A549 (cell line): ENCODE results near the gene STAC. TPM values are rescaled to one million over a fixed set of nuclear protein-coding genes. Genes with fewer than 3 reads are reported as not detected.

ENCODE experiments used
- ATAC-seq, 2 experiments: fragments of 200-7000 bp in 1 of 2; fragments of >200 bp in 1 of 2; cut with Nextera tagmentation in 1 of 2; cut with Tn5 transposase in 1 of 2; 3 replicates each; pipeline versions ENCODE4 v1.8.0 to v1.9.1; 2018 to 2020; ENCODE audit warnings: mild to moderate bottlenecking in 1 of 2, moderate library complexity in 1 of 2
- CTCF ChIA-PET: fragments of 300-600 bp; sonication (Branson Sonifier 250); formaldehyde crosslinking; extraction: SDS; loops from one replicate; lab custom pipeline; 2021; ENCODE audit warnings: antibody characterized with exemption, inconsistent platforms; lab: Yijun Ruan, JAX
- POLR2A ChIA-PET: fragments of 350-600 bp; formaldehyde crosslinking; extraction: SDS; loops from one replicate; lab custom pipeline; 2021; ENCODE audit warnings: antibody characterized with exemption, inconsistent platforms; lab: Yijun Ruan, JAX
- DNase-seq, 2 experiments: peaks; one replicate each; pipeline versions ENCODE4 v3.0.0 to v3.0.0-alpha.2; 2011 to 2016; ENCODE audit warnings: low read depth in 1 of 2, low spot score in 1 of 2
- FAIRE-seq: peaks from 2 replicates; lab custom pipeline; 2011; peaks lifted over from hg19 to GRCh38; lab: Jason Lieb, UNC
- H3K27ac ChIP-seq, 2 experiments: fragments of >200 bp; sonication (Bioruptor Twin); formaldehyde crosslinking; 3 replicates each; pipeline ENCODE4 v1.5.1; 2016 to 2017
- H3K4me1 ChIP-seq: fragments of >200 bp; sonication (Bioruptor Twin); formaldehyde crosslinking; 3 replicates; pipeline ENCODE4 v1.6.1; 2016
- H3K4me2 ChIP-seq: fragments of >200 bp; sonication (Bioruptor Twin); formaldehyde crosslinking; 3 replicates; pipeline ENCODE4 v1.6.1; 2016
- H3K4me3 ChIP-seq: fragments of >200 bp; sonication (Bioruptor Twin); formaldehyde crosslinking; 3 replicates; pipeline ENCODE4 v1.5.1; 2016
- H3K9me3 ChIP-seq: fragments of >200 bp; sonication (Bioruptor Twin); formaldehyde crosslinking; 3 replicates; pipeline ENCODE4 v1.6.1; 2016
- BHLHE40 ChIP-seq: IDR thresholded peaks from 2 replicates; pipeline ENCODE4 v1.6.1; 2012; ENCODE audit warnings: low read depth, low read length, inconsistent platforms
- CHD4 ChIP-seq: fragments of 200-600 bp; sonication (generic); IDR thresholded peaks from 2 replicates; pipeline ENCODE4 v1.6.1; 2016; ENCODE audit warnings: antibody characterized with exemption, mild to moderate bottlenecking, borderline replicate concordance
- CTCF ChIP-seq: fragments of >200 bp; sonication (Bioruptor Twin); formaldehyde crosslinking; IDR thresholded peaks from 3 replicates; pipeline ENCODE4 v1.5.1; 2016
- E2F6 ChIP-seq: IDR thresholded peaks from 2 replicates; pipeline ENCODE4 v1.6.1; 2012; ENCODE audit warnings: low read depth, borderline replicate concordance
- EHMT2 ChIP-seq: fragments of 200-600 bp; sonication (generic); IDR thresholded peaks from 2 replicates; pipeline ENCODE4 v1.6.1; 2016; ENCODE audit warnings: antibody characterized with exemption, low read depth, mild to moderate bottlenecking, moderate library complexity
- EP300 ChIP-seq, 2 experiments: fragments of >200 bp; sonication (Bioruptor Twin); formaldehyde crosslinking; IDR thresholded peaks; 2 replicates in 1 of 2; 3 replicates in 1 of 2; pipeline ENCODE4 v1.6.1; 2016 to 2017
- FOSB ChIP-seq: fragments of 250-450 bp; sonication (Bioruptor Pico); IDR thresholded peaks from 2 replicates; pipeline ENCODE4 v1.5.0; 2020; ENCODE audit warnings: mild to moderate bottlenecking, moderate library complexity
- GATA3 ChIP-seq: IDR thresholded peaks from 2 replicates; pipeline ENCODE4 v1.6.1; 2012; ENCODE audit warnings: borderline replicate concordance
- HEYL ChIP-seq: fragments of 250-450 bp; sonication (Bioruptor Pico); IDR thresholded peaks from 2 replicates; pipeline ENCODE4 v1.8.0; 2021; ENCODE audit warnings: mild to moderate bottlenecking, moderate library complexity
- HMGXB4 ChIP-seq: fragments of 250-450 bp; sonication (Bioruptor Pico); IDR thresholded peaks from 2 replicates; pipeline ENCODE4 v1.5.0; 2021; ENCODE audit warnings: mild to moderate bottlenecking, moderate library complexity, borderline replicate concordance
- HOXA7 ChIP-seq: fragments of 250-450 bp; sonication (Bioruptor Pico); IDR thresholded peaks from 2 replicates; pipeline ENCODE4 v1.5.0; 2020; ENCODE audit warnings: mild to moderate bottlenecking, moderate library complexity
- HOXB13 ChIP-seq: fragments of 250-450 bp; sonication (Bioruptor Pico); IDR thresholded peaks from 2 replicates; pipeline ENCODE4 v1.5.0; 2020; ENCODE audit warnings: low read depth, mild to moderate bottlenecking, moderate library complexity
- JUNB ChIP-seq: fragments of >200 bp; sonication (Bioruptor Twin); formaldehyde crosslinking; IDR thresholded peaks from 2 replicates; pipeline ENCODE4 v1.6.1; 2016
- KDM1A ChIP-seq: fragments of 200-600 bp; sonication (generic); IDR thresholded peaks from 2 replicates; pipeline ENCODE4 v1.6.1; 2016; ENCODE audit warnings: low read depth, mild to moderate bottlenecking
- MAFK ChIP-seq: fragments of 450-650 bp; IDR thresholded peaks from 2 replicates; pipeline ENCODE4 v1.6.1; 2014; ENCODE audit not compliant: partially characterized antibody
- NFE2L2 ChIP-seq: fragments of 150-350 bp; conservative IDR thresholded peaks from 2 replicates; pipeline ENCODE4 v1.6.1; 2014; ENCODE audit warnings: low read length
- NPAS2 ChIP-seq: fragments of 250-450 bp; sonication (Bioruptor Pico); IDR thresholded peaks from 2 replicates; pipeline ENCODE4 v1.8.0; 2022; ENCODE audit warnings: mild to moderate bottlenecking, moderate library complexity, borderline replicate concordance
- NR3C1 ChIP-seq: fragments of >200 bp; sonication (Bioruptor Twin); formaldehyde crosslinking; IDR thresholded peaks from 3 replicates; pipeline ENCODE4 v1.6.1; 2017
- RARB ChIP-seq: fragments of 250-450 bp; sonication (Bioruptor Pico); IDR thresholded peaks from 2 replicates; pipeline ENCODE4 v1.8.0; 2021; ENCODE audit warnings: mild to moderate bottlenecking, moderate library complexity
- SREBF2 ChIP-seq: fragments of 450-650 bp; IDR thresholded peaks from 2 replicates; pipeline ENCODE4 v1.6.1; 2014; ENCODE audit warnings: mild to moderate bottlenecking, moderate library complexity
- WGBS: methylation state at CpG from one replicate; pipeline ENCODE4 v1.1.6; 2017; ENCODE audit errors: missing lambda C conversion rate; 5-methylcytosine and 5-hydroxymethylcytosine counted together
- polyA plus RNA-seq, 4 experiments: library from polyadenylated mRNA; depleted of rRNA in 3 of 4; stranded (reverse); fragments of >200 nt; fragmentation: RNase III in 1 of 4; extraction: RNeasy Plus Mini Kit Qiagen cat#74134 plus additional on column Dnase treatment in 1 of 4; gene quantifications; 2 replicates in 3 of 4; 3 replicates in 1 of 4; pipeline ENCODE4 v1.2.3, GENCODE V29; 2011 to 2017
- TF ChIP-seq, protein P1 (sequence below): IDR thresholded peaks from 2 replicates; pipeline ENCODE4 v1.6.1; 2012
- TF ChIP-seq, protein P2 (sequence below): fragments of >200 bp; sonication (Bioruptor Twin); formaldehyde crosslinking; IDR thresholded peaks from 2 replicates; pipeline ENCODE4 v1.6.1; 2016
- TF ChIP-seq, protein P3 (sequence below): fragments of 200-600 bp; sonication (generic); IDR thresholded peaks from 2 replicates; pipeline ENCODE4 v1.6.1; 2016; ENCODE audit warnings: antibody characterized with exemption, mild to moderate bottlenecking, moderate library complexity
- TF ChIP-seq, protein P4 (sequence below): fragments of 450-650 bp; IDR thresholded peaks from 2 replicates; pipeline ENCODE4 v1.6.1; 2014; ENCODE audit warnings: antibody characterized with exemption

Gene STAC
- polyA plus RNA-seq, 2 of the 4 experiments (the other 2 are of a cell fraction): 2.2 to 3.4 TPM

- H3K4me3 ChIP-seq: no peak overlapping the region
- H3K9me3 ChIP-seq: no peaks in the 10 kb centered on the region
- TF ChIP-seq MAFK (no peak), CHD4 (no peak), GATA3 (no peak), FOSB (CRISPR knock-in tag) (no peak), HOXA7 (CRISPR knock-in tag) (no peak), NR3C1 (no peak), CTCF (no peak), HOXB13 (CRISPR knock-in tag) (no peak), NPAS2 (no peak), BHLHE40 (no peak), SREBF2 (no peak), HEYL (CRISPR knock-in tag) (no peak), KDM1A (no peak), RARB (CRISPR knock-in tag) (no peak), JUNB (no peak), EHMT2 (no peak)
- TF ChIP-seq, protein P1, sequence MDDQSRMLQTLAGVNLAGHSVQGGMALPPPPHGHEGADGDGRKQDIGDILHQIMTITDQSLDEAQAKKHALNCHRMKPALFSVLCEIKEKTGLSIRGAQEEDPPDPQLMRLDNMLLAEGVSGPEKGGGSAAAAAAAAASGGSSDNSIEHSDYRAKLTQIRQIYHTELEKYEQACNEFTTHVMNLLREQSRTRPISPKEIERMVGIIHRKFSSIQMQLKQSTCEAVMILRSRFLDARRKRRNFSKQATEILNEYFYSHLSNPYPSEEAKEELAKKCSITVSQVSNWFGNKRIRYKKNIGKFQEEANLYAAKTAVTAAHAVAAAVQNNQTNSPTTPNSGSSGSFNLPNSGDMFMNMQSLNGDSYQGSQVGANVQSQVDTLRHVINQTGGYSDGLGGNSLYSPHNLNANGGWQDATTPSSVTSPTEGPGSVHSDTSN: no peak
- H3K4me1 ChIP-seq: no peaks in the 10 kb centered on the region
- CTCF ChIA-PET: no interaction called here
- no peak overlapping the region for H3K27ac ChIP-seq
- H3K4me2 ChIP-seq: no peak overlapping the region
- FAIRE-seq (no peak), DNase-seq (no peak), ATAC-seq (no peak)
- 81% methylated on average over 2 of the region's 2 CpGs for WGBS
- POLR2A ChIA-PET: no interaction called here
These were observed 75.1 kb downstream of the STAC start for GRCh38 chr3:36455406-36455805.

DNA sequence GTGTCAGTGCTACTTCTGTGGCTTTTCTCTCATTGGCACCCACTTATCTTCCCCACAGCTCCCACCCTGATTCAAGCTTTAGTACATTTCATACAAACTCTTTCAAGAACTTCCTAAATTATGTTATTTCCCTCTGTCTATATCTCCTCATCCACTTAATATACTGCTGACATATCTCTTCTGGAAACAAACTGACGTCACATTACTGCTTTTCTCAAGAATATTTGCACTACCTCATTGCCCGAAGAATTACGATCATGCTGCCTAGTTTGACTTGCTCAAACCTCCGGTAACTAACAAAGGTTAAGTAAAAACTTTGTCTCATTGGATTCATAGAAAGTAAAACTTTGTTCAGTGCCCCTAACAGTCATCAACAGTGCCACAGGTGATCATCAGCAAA, 76.5 kb downstream of the STAC start:
- Histone ChIP-seq H3K27ac (no peak overlapping the region), H3K4me3 (no peak overlapping the region), H3K4me1 (no peaks in the 10 kb centered on the region), H3K9me3 (no peaks in the 10 kb centered on the region), H3K4me2 (no peak overlapping the region)
- DNase-seq (no peak), FAIRE-seq (no peak), ATAC-seq (no peak)
- POLR2A ChIA-PET: no interaction called here
- 57% methylated on average over 4 of the region's 4 CpGs for WGBS
- no peak for TF ChIP-seq EP300 (IDR thresholded peaks at IDR 0.05)
- TF ChIP-seq E2F6: no peak
- TF ChIP-seq, protein P2, sequence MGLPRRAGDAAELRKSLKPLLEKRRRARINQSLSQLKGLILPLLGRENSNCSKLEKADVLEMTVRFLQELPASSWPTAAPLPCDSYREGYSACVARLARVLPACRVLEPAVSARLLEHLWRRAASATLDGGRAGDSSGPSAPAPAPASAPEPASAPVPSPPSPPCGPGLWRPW: no peak
- TF ChIP-seq, protein P3, sequence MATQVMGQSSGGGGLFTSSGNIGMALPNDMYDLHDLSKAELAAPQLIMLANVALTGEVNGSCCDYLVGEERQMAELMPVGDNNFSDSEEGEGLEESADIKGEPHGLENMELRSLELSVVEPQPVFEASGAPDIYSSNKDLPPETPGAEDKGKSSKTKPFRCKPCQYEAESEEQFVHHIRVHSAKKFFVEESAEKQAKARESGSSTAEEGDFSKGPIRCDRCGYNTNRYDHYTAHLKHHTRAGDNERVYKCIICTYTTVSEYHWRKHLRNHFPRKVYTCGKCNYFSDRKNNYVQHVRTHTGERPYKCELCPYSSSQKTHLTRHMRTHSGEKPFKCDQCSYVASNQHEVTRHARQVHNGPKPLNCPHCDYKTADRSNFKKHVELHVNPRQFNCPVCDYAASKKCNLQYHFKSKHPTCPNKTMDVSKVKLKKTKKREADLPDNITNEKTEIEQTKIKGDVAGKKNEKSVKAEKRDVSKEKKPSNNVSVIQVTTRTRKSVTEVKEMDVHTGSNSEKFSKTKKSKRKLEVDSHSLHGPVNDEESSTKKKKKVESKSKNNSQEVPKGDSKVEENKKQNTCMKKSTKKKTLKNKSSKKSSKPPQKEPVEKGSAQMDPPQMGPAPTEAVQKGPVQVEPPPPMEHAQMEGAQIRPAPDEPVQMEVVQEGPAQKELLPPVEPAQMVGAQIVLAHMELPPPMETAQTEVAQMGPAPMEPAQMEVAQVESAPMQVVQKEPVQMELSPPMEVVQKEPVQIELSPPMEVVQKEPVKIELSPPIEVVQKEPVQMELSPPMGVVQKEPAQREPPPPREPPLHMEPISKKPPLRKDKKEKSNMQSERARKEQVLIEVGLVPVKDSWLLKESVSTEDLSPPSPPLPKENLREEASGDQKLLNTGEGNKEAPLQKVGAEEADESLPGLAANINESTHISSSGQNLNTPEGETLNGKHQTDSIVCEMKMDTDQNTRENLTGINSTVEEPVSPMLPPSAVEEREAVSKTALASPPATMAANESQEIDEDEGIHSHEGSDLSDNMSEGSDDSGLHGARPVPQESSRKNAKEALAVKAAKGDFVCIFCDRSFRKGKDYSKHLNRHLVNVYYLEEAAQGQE: no peak
- no peak for TF ChIP-seq BHLHE40
- TF ChIP-seq HMGXB4 (CRISPR knock-in tag): no peak
- no peak for TF ChIP-seq EHMT2
- TF ChIP-seq NFE2L2: no peak
- TF ChIP-seq HOXB13 (CRISPR knock-in tag): no peak
- TF ChIP-seq, protein P4, sequence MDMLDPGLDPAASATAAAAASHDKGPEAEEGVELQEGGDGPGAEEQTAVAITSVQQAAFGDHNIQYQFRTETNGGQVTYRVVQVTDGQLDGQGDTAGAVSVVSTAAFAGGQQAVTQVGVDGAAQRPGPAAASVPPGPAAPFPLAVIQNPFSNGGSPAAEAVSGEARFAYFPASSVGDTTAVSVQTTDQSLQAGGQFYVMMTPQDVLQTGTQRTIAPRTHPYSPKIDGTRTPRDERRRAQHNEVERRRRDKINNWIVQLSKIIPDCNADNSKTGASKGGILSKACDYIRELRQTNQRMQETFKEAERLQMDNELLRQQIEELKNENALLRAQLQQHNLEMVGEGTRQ: no peak
- no peak for TF ChIP-seq GATA3
- CTCF ChIA-PET: no interaction called here
